ENCODE measurements around the gene TIGD3.

GRCh38 chr11:65377777-65378176 is 23.2 kb downstream of the TIGD3 start:
- TF ChIP-seq POLR2AphosphoS5 (IDR thresholded peaks at IDR 0.05; ENCODE audit: low read length) (no peak), REST (IDR thresholded peaks at IDR 0.05; ENCODE audit: low read depth, low read length) (no peak), RCOR1 (conservative IDR thresholded peaks at IDR 0.05; ENCODE audit: low read depth, low read length) (no peak), CTCF (IDR thresholded peaks at IDR 0.05 in 2 of 3, conservative IDR thresholded peaks at IDR 0.05 in 1 of 3; ENCODE audit: control insufficient read depth in 2 of 3, extremely low read depth in 1 of 3, insufficient read depth in 1 of 3, low read depth in 3 of 3, low read length in 3 of 3) (peak in 1 of 3 experiments; percentile 18; a peak in 1 of 6 replicates), YY1 (IDR thresholded peaks at IDR 0.05; ENCODE audit: low read depth, low read length) (no peak), BCL11A (IDR thresholded peaks at IDR 0.05; ENCODE audit: low read depth, low read length) (no peak), POLR2A (IDR thresholded peaks at IDR 0.05; ENCODE audit: low read depth, low read length) (no peak), ZNF274 (IDR thresholded peaks at IDR 0.05; ENCODE audit: insufficient read depth, insufficient read length) (no peak)
